ENCODE results near the gene DSCAML1.

DNA sequence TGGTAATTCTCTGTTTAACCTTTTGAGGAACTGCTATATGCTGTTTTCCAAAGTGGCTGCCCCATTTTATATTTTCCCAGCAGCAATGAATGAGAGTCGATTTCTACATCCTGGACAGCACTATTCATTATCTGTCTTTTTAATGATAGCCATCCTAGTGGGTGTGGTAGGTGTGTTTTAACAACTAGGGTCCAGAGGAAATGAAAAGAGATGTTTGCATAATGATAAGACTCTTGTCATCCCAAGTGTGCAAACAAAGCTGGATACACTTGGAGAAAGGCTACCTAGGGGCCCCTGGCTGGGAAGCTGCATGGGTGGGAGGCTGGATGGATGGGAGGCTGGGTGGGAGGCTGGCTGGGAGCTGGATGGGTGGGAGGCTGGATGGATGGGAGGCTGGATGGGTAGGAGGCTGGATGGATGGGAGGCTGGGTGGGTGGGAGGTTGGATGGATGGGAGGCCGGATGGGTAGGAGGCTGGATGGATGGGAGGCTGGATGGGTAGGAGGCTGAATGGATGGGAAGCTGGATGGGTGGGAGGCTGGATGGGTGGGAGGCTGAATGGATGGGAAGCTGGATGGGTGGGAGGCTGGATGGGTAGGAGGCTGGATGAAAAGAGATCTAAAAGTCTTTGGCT lies 158.0 kb downstream of the DSCAML1 start:
- TF ChIP-seq, protein P1, sequence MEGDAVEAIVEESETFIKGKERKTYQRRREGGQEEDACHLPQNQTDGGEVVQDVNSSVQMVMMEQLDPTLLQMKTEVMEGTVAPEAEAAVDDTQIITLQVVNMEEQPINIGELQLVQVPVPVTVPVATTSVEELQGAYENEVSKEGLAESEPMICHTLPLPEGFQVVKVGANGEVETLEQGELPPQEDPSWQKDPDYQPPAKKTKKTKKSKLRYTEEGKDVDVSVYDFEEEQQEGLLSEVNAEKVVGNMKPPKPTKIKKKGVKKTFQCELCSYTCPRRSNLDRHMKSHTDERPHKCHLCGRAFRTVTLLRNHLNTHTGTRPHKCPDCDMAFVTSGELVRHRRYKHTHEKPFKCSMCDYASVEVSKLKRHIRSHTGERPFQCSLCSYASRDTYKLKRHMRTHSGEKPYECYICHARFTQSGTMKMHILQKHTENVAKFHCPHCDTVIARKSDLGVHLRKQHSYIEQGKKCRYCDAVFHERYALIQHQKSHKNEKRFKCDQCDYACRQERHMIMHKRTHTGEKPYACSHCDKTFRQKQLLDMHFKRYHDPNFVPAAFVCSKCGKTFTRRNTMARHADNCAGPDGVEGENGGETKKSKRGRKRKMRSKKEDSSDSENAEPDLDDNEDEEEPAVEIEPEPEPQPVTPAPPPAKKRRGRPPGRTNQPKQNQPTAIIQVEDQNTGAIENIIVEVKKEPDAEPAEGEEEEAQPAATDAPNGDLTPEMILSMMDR (IDR thresholded peaks at IDR 0.05 in 2 of 3, conservative IDR thresholded peaks at IDR 0.05 in 1 of 3; ENCODE audit: borderline replicate concordance in 1 of 3, insufficient read depth in 1 of 3, low read depth in 2 of 3, low read length in 2 of 3), result no peak
- TF ChIP-seq EZH2 (IDR thresholded peaks at IDR 0.05) (no peak), POLR2A (IDR thresholded peaks at IDR 0.05; ENCODE audit: borderline replicate concordance, extremely low read depth, insufficient read depth, insufficient read length) (no peak), POLR2AphosphoS5 (IDR thresholded peaks at IDR 0.05; ENCODE audit: low read depth, low read length) (no peak), JUND (IDR thresholded peaks at IDR 0.05) (no peak), EGR1 (IDR thresholded peaks at IDR 0.05; ENCODE audit: low read depth) (no peak), EZH2phosphoT487 (IDR thresholded peaks at IDR 0.05; ENCODE audit: borderline replicate concordance) (no peak), FOSL1 (IDR thresholded peaks at IDR 0.05; ENCODE audit: low read depth) (no peak), YY1 (IDR thresholded peaks at IDR 0.05; ENCODE audit: extremely low read depth, insufficient replicate concordance, low read depth, low read length) (no peak)
- TF ChIP-seq, protein P2, sequence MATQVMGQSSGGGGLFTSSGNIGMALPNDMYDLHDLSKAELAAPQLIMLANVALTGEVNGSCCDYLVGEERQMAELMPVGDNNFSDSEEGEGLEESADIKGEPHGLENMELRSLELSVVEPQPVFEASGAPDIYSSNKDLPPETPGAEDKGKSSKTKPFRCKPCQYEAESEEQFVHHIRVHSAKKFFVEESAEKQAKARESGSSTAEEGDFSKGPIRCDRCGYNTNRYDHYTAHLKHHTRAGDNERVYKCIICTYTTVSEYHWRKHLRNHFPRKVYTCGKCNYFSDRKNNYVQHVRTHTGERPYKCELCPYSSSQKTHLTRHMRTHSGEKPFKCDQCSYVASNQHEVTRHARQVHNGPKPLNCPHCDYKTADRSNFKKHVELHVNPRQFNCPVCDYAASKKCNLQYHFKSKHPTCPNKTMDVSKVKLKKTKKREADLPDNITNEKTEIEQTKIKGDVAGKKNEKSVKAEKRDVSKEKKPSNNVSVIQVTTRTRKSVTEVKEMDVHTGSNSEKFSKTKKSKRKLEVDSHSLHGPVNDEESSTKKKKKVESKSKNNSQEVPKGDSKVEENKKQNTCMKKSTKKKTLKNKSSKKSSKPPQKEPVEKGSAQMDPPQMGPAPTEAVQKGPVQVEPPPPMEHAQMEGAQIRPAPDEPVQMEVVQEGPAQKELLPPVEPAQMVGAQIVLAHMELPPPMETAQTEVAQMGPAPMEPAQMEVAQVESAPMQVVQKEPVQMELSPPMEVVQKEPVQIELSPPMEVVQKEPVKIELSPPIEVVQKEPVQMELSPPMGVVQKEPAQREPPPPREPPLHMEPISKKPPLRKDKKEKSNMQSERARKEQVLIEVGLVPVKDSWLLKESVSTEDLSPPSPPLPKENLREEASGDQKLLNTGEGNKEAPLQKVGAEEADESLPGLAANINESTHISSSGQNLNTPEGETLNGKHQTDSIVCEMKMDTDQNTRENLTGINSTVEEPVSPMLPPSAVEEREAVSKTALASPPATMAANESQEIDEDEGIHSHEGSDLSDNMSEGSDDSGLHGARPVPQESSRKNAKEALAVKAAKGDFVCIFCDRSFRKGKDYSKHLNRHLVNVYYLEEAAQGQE (IDR thresholded peaks at IDR 0.05; ENCODE audit: low read depth), result no peak
- TF ChIP-seq, protein P3, sequence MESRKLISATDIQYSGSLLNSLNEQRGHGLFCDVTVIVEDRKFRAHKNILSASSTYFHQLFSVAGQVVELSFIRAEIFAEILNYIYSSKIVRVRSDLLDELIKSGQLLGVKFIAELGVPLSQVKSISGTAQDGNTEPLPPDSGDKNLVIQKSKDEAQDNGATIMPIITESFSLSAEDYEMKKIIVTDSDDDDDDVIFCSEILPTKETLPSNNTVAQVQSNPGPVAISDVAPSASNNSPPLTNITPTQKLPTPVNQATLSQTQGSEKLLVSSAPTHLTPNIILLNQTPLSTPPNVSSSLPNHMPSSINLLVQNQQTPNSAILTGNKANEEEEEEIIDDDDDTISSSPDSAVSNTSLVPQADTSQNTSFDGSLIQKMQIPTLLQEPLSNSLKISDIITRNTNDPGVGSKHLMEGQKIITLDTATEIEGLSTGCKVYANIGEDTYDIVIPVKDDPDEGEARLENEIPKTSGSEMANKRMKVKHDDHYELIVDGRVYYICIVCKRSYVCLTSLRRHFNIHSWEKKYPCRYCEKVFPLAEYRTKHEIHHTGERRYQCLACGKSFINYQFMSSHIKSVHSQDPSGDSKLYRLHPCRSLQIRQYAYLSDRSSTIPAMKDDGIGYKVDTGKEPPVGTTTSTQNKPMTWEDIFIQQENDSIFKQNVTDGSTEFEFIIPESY (IDR thresholded peaks at IDR 0.05; ENCODE audit: extremely low read depth, insufficient replicate concordance, low read length), result no peak
- TF ChIP-seq, protein P4, sequence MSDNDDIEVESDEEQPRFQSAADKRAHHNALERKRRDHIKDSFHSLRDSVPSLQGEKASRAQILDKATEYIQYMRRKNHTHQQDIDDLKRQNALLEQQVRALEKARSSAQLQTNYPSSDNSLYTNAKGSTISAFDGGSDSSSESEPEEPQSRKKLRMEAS (IDR thresholded peaks at IDR 0.05), result no peak

Data from HCT116 (cell line).